T-helper 17 cell (primary cell): Measurements from ENCODE around the gene AIMP2. TPM values are rescaled to one million over a fixed set of nuclear protein-coding genes. Genes with fewer than 3 reads are reported as not detected.
"Not testable (repeated sequence)": the region's sequence is repeated elsewhere in the genome, so short reads cannot be mapped to it uniquely, and the experiment has no call there.

Experiments used
- ATAC-seq: fragments of 150-1000 bp; cut with Tn5 transposase; 2 replicates; pipeline ENCODE4 v1.10.0; 2021; ENCODE audit warnings: mild to moderate bottlenecking, moderate library complexity
- DNase-seq, 3 donors: peaks; one replicate each; pipeline versions ENCODE4 v3.0.0 to v3.0.0-alpha.2; 2020 to 2021
- H3K9me3 ChIP-seq: one replicate; pipeline ENCODE4 v1.7.0; 2013; ENCODE audit warnings: low read length, mild to moderate bottlenecking; ENCODE audit not compliant: control insufficient read depth, poor library complexity, severe bottlenecking
- H3K27ac Mint-ChIP-seq: one replicate; pipeline ENCODE4 v1.8.0; 2022; ENCODE audit warnings: mild to moderate bottlenecking, moderate library complexity, mixed read lengths
- H3K27me3 Mint-ChIP-seq: one replicate; pipeline ENCODE4 v1.8.0; 2022; ENCODE audit warnings: mixed read lengths
- H3K36me3 Mint-ChIP-seq: one replicate; pipeline ENCODE4 v1.8.0; 2022; ENCODE audit warnings: low read depth, mixed read lengths
- H3K4me1 Mint-ChIP-seq: one replicate; pipeline ENCODE4 v1.8.0; 2022; ENCODE audit warnings: mild to moderate bottlenecking, mixed read lengths
- H3K4me3 Mint-ChIP-seq: one replicate; pipeline ENCODE4 v1.8.0; 2022; ENCODE audit warnings: mild to moderate bottlenecking, moderate library complexity, mixed read lengths
- total RNA-seq, 4 donors: library from RNA in 2 of 4; stranded (reverse) in 2 of 4; gene quantifications; one replicate each; pipeline ENCODE4 v1.2.3 and lab custom pipeline; 2022 to 2026

AIMP2 gene
- total RNA-seq, 2 donors from 2014 or later, result 7.2 to 8.1 TPM

GRCh38 chr7:6032167-6032566 lies 23.1 kb downstream of the AIMP2 start:
- ATAC-seq (no peak), DNase-seq (no peak)

GRCh38 chr7:6032641-6033040 lies 23.6 kb downstream of the AIMP2 start:
- Mint-ChIP-seq H3K4me3 (no peak overlapping the region), H3K4me1 (peaks cover 11% of the 10 kb centered on the region), H3K36me3 (peaks cover 3% of the 10 kb centered on the region), H3K27me3 (no peaks in the 10 kb centered on the region), H3K27ac (peak overlapping the region; percentile 45)
- DNase-seq (no peak), ATAC-seq (no peak)
- no peaks in the 10 kb centered on the region for H3K9me3 ChIP-seq

More at GRCh38 chr7:6032167-6032566, 23.1 kb downstream of the AIMP2 start:
- no peaks in the 10 kb centered on the region for H3K9me3 ChIP-seq
- Mint-ChIP-seq H3K27me3 (no peaks in the 10 kb centered on the region), H3K36me3 (peaks cover 3% of the 10 kb centered on the region), H3K4me3 (no peak overlapping the region), H3K4me1 (peaks cover 12% of the 10 kb centered on the region), H3K27ac (peak overlapping the region; percentile 45)

- H3K4me3 Mint-ChIP-seq, result no peak overlapping the region
- no peak overlapping the region for H3K27ac Mint-ChIP-seq
- peaks cover 3% of the 10 kb centered on the region for H3K36me3 Mint-ChIP-seq
- H3K4me1 Mint-ChIP-seq, result peaks cover 9% of the 10 kb centered on the region
- H3K27me3 Mint-ChIP-seq, result no peaks in the 10 kb centered on the region
- DNase-seq (no peak), ATAC-seq (no peak)
- no peaks in the 10 kb centered on the region for H3K9me3 ChIP-seq
These were observed 26.1 kb downstream of the AIMP2 start for GRCh38 chr7:6035165-6035564.

- no peaks in the 10 kb centered on the region for H3K9me3 ChIP-seq
- H3K36me3 Mint-ChIP-seq, result peaks cover 5% of the 10 kb centered on the region
- H3K27ac Mint-ChIP-seq, result no peak overlapping the region
- DNase-seq, result no peak
- peaks cover 11% of the 10 kb centered on the region for H3K4me1 Mint-ChIP-seq
- no peak overlapping the region for H3K4me3 Mint-ChIP-seq
- H3K27me3 Mint-ChIP-seq, result no peaks in the 10 kb centered on the region
- no peak for ATAC-seq
These were observed 26.6 kb downstream of the AIMP2 start for GRCh38 chr7:6035686-6036085.

- no peaks in the 10 kb centered on the region for H3K9me3 ChIP-seq
- Mint-ChIP-seq H3K4me1 (peaks cover 3% of the 10 kb centered on the region), H3K4me3 (no peak overlapping the region), H3K36me3 (peaks cover 5% of the 10 kb centered on the region), H3K27ac (no peak overlapping the region), H3K27me3 (no peaks in the 10 kb centered on the region)
- ATAC-seq, result no peak
- no peak for DNase-seq
These were observed 40.7 kb downstream of the AIMP2 start for GRCh38 chr7:6049780-6050179.

- H3K27ac Mint-ChIP-seq, ATAC-seq, H3K9me3 ChIP-seq, H3K36me3 Mint-ChIP-seq, DNase-seq, H3K4me3 Mint-ChIP-seq, H3K27me3 Mint-ChIP-seq, H3K4me1 Mint-ChIP-seq: not testable (repeated sequence)
These were observed 42.1 kb downstream of the AIMP2 start for GRCh38 chr7:6051185-6051584.

- no peak overlapping the region for H3K27ac Mint-ChIP-seq
- no peaks in the 10 kb centered on the region for H3K27me3 Mint-ChIP-seq
- peaks cover 2% of the 10 kb centered on the region for H3K36me3 Mint-ChIP-seq
- ATAC-seq (no peak), DNase-seq (no peak)
- no peak overlapping the region for H3K4me3 Mint-ChIP-seq
- peaks cover 18% of the 10 kb centered on the region for H3K4me1 Mint-ChIP-seq
- no peaks in the 10 kb centered on the region for H3K9me3 ChIP-seq
These were observed 47.5 kb downstream of the AIMP2 start for GRCh38 chr7:6056616-6057015.

- DNase-seq (no peak), ATAC-seq (no peak)
- peaks cover 2% of the 10 kb centered on the region for H3K36me3 Mint-ChIP-seq
- peak overlapping the region; percentile 94 for H3K27ac Mint-ChIP-seq
- no peaks in the 10 kb centered on the region for H3K9me3 ChIP-seq
- peaks cover 18% of the 10 kb centered on the region for H3K4me1 Mint-ChIP-seq
- H3K27me3 Mint-ChIP-seq, result no peaks in the 10 kb centered on the region
- peak overlapping the region; percentile 99 for H3K4me3 Mint-ChIP-seq
These were observed 48.5 kb downstream of the AIMP2 start for GRCh38 chr7:6057316-6058129.

GRCh38 chr7:6059941-6060340 lies 50.9 kb downstream of the AIMP2 start:
- not testable (repeated sequence) for H3K27me3 Mint-ChIP-seq, H3K9me3 ChIP-seq, DNase-seq, H3K4me3 Mint-ChIP-seq, H3K27ac Mint-ChIP-seq, H3K36me3 Mint-ChIP-seq, ATAC-seq
- H3K4me1 Mint-ChIP-seq, result peaks cover 16% of the 10 kb centered on the region

- no peak for ATAC-seq
- H3K9me3 ChIP-seq, result no peaks in the 10 kb centered on the region
- Mint-ChIP-seq H3K27ac (no peak overlapping the region), H3K36me3 (no peaks in the 10 kb centered on the region), H3K4me3 (no peak overlapping the region), H3K4me1 (no peaks in the 10 kb centered on the region), H3K27me3 (no peaks in the 10 kb centered on the region)
- no peak for DNase-seq
These were observed 62.3 kb downstream of the AIMP2 start for GRCh38 chr7:6071406-6071805.

Other genes starting within 250 kb of the AIMP2 start
- gene RNF216, start 227.6 kb upstream of the AIMP2 start, total RNA-seq, result 10 to 100 TPM; 74.1 to 74.7 TPM
- 1 to 10 TPM; 2.8 to 3.6 TPM for gene OCM, start 128.5 kb upstream of the AIMP2 start, total RNA-seq
- gene CCZ1, start 110.5 kb upstream of the AIMP2 start, total RNA-seq, result 10 to 100 TPM; 84.4 to 84.6 TPM
- under 1 TPM in 1 of 2 donors, not detected in 1; 0.40 TPM for gene RSPH10B, start 38.6 kb upstream of the AIMP2 start, total RNA-seq
- 10 to 100 TPM; 11.3 to 11.6 TPM for gene PMS2, start 223 bp upstream of the AIMP2 start, total RNA-seq
- not detected for gene ANKRD61, start 22.1 kb downstream of the AIMP2 start, total RNA-seq
- gene EIF2AK1, start 49.9 kb downstream of the AIMP2 start, total RNA-seq, result 100 to 1,000 TPM in 1 of 2 donors, 10 to 100 TPM in 1; 62.1 to 116 TPM
- 10 to 100 TPM; 33.9 to 35.1 TPM for gene USP42, start 95.7 kb downstream of the AIMP2 start, total RNA-seq